PC-9 (cell line): Measurements from ENCODE around the gene GRID2IP. TPM values are rescaled to one million over a fixed set of nuclear protein-coding genes. Genes with fewer than 3 reads are reported as not detected.

ENCODE experiments used
- BruUV-seq: library from RNA; stranded (reverse); fragments of 400-500 nt; replicated peaks from 2 replicates; lab custom pipeline; 2021; lab: Mats Ljungman, UMichigan
- CTCF ChIA-PET: fragments of 300-600 bp; sonication (Branson Sonifier 250); formaldehyde crosslinking; loops from one replicate; lab custom pipeline; 2022; ENCODE audit warnings: antibody characterized with exemption; lab: Charles Lee
- POLR2A ChIA-PET: fragments of 300-600 bp; sonication (Branson Sonifier 250); formaldehyde crosslinking; loops from one replicate; lab custom pipeline; 2022; ENCODE audit warnings: antibody characterized with exemption; ENCODE audit not compliant: unreplicated experiment; lab: Charles Lee
- DNase-seq, 2 experiments: peaks; one replicate each; pipeline versions ENCODE4 v3.0.0 to v3.0.0-alpha.2; 2015 to 2022; ENCODE audit warnings: mixed read lengths in 1 of 2
- H2AFZ ChIP-seq: fragments of 200-600 bp; sonication (generic); 2 replicates; pipeline ENCODE4 v1.8.1; 2017; ENCODE audit warnings: antibody characterized with exemption
- H3F3A ChIP-seq: fragments of 200-600 bp; sonication (generic); 2 replicates; pipeline ENCODE4 v1.8.1; 2017; ENCODE audit warnings: antibody characterized with exemption, mild to moderate bottlenecking, low read depth; ENCODE audit not compliant: insufficient read depth
- H3K27ac ChIP-seq: fragments of 200-600 bp; sonication (generic); 2 replicates; pipeline ENCODE4 v1.6.1; 2016; ENCODE audit warnings: mixed run types
- H3K27me3 ChIP-seq: fragments of 200-600 bp; sonication (generic); 2 replicates; pipeline ENCODE4 v1.6.1; 2016; ENCODE audit warnings: low read depth, mixed run types; ENCODE audit not compliant: insufficient read depth
- H3K36me3 ChIP-seq: fragments of 200-600 bp; sonication (generic); 2 replicates; pipeline ENCODE4 v1.6.1; 2016; ENCODE audit warnings: low read depth, mixed run types
- H3K4me1 ChIP-seq: fragments of 200-600 bp; sonication (generic); replicated peaks from 2 replicates; pipeline ENCODE4 v1.6.1; 2016; ENCODE audit warnings: mixed run types; ENCODE audit not compliant: insufficient read depth
- H3K4me2 ChIP-seq: fragments of 200-600 bp; sonication (generic); 2 replicates; pipeline ENCODE4 v1.6.1; 2017; ENCODE audit warnings: mixed run types
- H3K4me3 ChIP-seq: fragments of 200-600 bp; sonication (generic); 2 replicates; pipeline ENCODE4 v1.6.1; 2016; ENCODE audit warnings: mixed run types
- H3K79me2 ChIP-seq: fragments of 200-600 bp; sonication (generic); 2 replicates; pipeline ENCODE4 v1.6.1; 2017; ENCODE audit warnings: low read depth, mixed run types
- H3K9me2 ChIP-seq: fragments of 200-600 bp; sonication (generic); 2 replicates; pipeline ENCODE4 v1.8.1; 2017; ENCODE audit warnings: mild to moderate bottlenecking; ENCODE audit not compliant: insufficient read depth
- H3K9me3 ChIP-seq: fragments of 200-600 bp; sonication (generic); 2 replicates; pipeline ENCODE4 v1.8.1; 2016; ENCODE audit warnings: low read depth; ENCODE audit not compliant: insufficient read depth
- H4K20me1 ChIP-seq: fragments of 200-600 bp; sonication (generic); 2 replicates; pipeline ENCODE4 v1.8.1; 2017; ENCODE audit not compliant: insufficient read depth
- EZH2 ChIP-seq: fragments of 200-600 bp; sonication (generic); IDR thresholded peaks from 2 replicates; pipeline ENCODE4 v1.8.0; 2017; ENCODE audit warnings: antibody characterized with exemption, low read depth
- intact Hi-C: fragments of 100-400 bp; cut with micrococcal nuclease; formaldehyde crosslinking; loops from one replicate; pipeline ENCODE4 v1.10.0; 2022; ENCODE audit not compliant: unreplicated experiment
- total RNA-seq: library from RNA; stranded (reverse); gene quantifications from 2 replicates; pipeline ENCODE4 v1.2.3, GENCODE V29; 2021
- TF ChIP-seq, protein P1 (sequence below): fragments of 200-600 bp; sonication (generic); conservative IDR thresholded peaks from 2 replicates; pipeline ENCODE4 v1.6.1; 2017; ENCODE audit warnings: mixed run types, antibody characterized with exemption, mild to moderate bottlenecking, moderate library complexity

GRID2IP gene
- total RNA-seq, 1 experiment from 2014 or later = 1.3 TPM

GRCh38 chr7:6575281-6576023, 24.2 kb upstream of the GRID2IP start:
- Histone ChIP-seq H3K27me3 (no peaks in the 10 kb centered on the region; the same call in 1 of the 2 replicates), H3K36me3 (no peaks in the 10 kb centered on the region), H3K27ac (no peak overlapping the region), H2AFZ (no peak overlapping the region), H3K79me2 (no peaks in the 10 kb centered on the region), H4K20me1 (no peaks in the 10 kb centered on the region), H3F3A (peaks cover 27% of the 10 kb centered on the region; the same call in 1 of the 2 replicates), H3K9me2 (no peaks in the 10 kb centered on the region), H3K9me3 (no peaks in the 10 kb centered on the region), H3K4me1 (peaks cover 17% of the 10 kb centered on the region), H3K4me2 (no peak overlapping the region), H3K4me3 (no peak overlapping the region)
- CTCF ChIA-PET = interaction anchor here (0.6 kb wide), 2 partner anchors 15 to 718 kb away, joined by 6 to 9 read pairs; no protein-coding TSS in a partner anchor
- POLR2A ChIA-PET = no interaction called here
- DNase-seq = no peak
- intact Hi-C loops = loop anchor here (10.0 kb wide), 1 partner anchor 61 kb away; no protein-coding TSS in a partner anchor
- BruUV-seq = no TSS peak
- TF ChIP-seq EZH2 = no peak
- TF ChIP-seq, protein P1, sequence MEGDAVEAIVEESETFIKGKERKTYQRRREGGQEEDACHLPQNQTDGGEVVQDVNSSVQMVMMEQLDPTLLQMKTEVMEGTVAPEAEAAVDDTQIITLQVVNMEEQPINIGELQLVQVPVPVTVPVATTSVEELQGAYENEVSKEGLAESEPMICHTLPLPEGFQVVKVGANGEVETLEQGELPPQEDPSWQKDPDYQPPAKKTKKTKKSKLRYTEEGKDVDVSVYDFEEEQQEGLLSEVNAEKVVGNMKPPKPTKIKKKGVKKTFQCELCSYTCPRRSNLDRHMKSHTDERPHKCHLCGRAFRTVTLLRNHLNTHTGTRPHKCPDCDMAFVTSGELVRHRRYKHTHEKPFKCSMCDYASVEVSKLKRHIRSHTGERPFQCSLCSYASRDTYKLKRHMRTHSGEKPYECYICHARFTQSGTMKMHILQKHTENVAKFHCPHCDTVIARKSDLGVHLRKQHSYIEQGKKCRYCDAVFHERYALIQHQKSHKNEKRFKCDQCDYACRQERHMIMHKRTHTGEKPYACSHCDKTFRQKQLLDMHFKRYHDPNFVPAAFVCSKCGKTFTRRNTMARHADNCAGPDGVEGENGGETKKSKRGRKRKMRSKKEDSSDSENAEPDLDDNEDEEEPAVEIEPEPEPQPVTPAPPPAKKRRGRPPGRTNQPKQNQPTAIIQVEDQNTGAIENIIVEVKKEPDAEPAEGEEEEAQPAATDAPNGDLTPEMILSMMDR = no peak

DNA sequence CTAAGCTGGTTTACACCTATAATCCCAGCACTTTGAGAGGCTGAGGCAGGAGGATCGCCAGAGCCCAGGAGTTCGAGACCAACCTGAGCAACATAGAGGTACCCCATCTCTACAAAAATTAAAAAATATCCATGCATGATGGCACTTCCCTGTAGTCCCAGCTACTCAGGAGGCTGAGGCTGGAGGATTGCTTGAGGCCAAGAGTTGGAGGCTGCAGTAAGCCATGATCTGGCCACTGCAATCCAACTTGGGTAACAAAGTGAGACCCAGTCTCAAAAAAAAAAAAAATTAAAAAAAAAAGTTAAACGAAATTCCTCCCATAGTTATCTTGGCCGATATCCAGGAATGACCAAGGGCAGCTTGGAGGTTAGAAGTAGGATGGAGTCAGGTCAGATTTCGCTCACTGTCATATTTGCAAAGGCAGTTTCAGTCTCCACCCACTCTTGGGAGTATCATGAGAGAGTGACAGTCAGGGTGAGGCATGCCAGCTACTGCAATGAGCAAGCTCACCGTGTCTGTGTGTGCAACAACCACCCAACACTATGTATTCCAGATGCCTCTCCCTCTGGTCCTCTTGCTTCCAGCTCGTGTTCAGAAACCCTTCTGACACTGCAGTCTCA, 20.0 kb upstream of the GRID2IP start:
- Histone ChIP-seq H3K4me1 (peaks cover 4% of the 10 kb centered on the region), H3K27me3 (peaks cover 21% of the 10 kb centered on the region), H4K20me1 (no peaks in the 10 kb centered on the region), H3K4me2 (no peak overlapping the region), H3K9me2 (no peaks in the 10 kb centered on the region), H2AFZ (no peak overlapping the region), H3K36me3 (no peaks in the 10 kb centered on the region), H3K27ac (no peak overlapping the region), H3K79me2 (no peaks in the 10 kb centered on the region), H3K9me3 (no peaks in the 10 kb centered on the region), H3K4me3 (no peak overlapping the region), H3F3A (peaks cover 8% of the 10 kb centered on the region; the same call in 1 of the 2 replicates)
- TF ChIP-seq, protein P1 = no peak
- no peak for TF ChIP-seq EZH2
- CTCF ChIA-PET = no interaction called here
- POLR2A ChIA-PET = interaction anchor here (0.6 kb wide), 1 partner anchor 1162 kb away, joined by 5 read pairs; no protein-coding TSS in a partner anchor
- DNase-seq = no peak
- intact Hi-C loops = loop anchor here (10.0 kb wide), 1 partner anchor 56 kb away; no protein-coding TSS in a partner anchor
- BruUV-seq = no TSS peak

- TF ChIP-seq, protein P1 = no peak
- TF ChIP-seq EZH2 = no peak
- Histone ChIP-seq H3F3A (no peaks in the 10 kb centered on the region), H3K27me3 (peaks cover 42% of the 10 kb centered on the region), H3K4me2 (no peak overlapping the region), H4K20me1 (no peaks in the 10 kb centered on the region), H3K9me3 (no peaks in the 10 kb centered on the region), H3K9me2 (no peaks in the 10 kb centered on the region), H3K4me3 (no peak overlapping the region), H2AFZ (no peak overlapping the region; the same call in 1 of the 2 replicates), H3K36me3 (no peaks in the 10 kb centered on the region), H3K79me2 (no peaks in the 10 kb centered on the region), H3K27ac (no peak overlapping the region), H3K4me1 (no peaks in the 10 kb centered on the region)
- no TSS peak for BruUV-seq
- POLR2A ChIA-PET = no interaction called here
- DNase-seq = no peak
- CTCF ChIA-PET = no interaction called here
- intact Hi-C loops = no loop called here
These were observed 16.6 kb upstream of the GRID2IP start for GRCh38 chr7:6567886-6568285.
